ENCODE measurements around the gene YARS2. TPM values are rescaled to one million over a fixed set of nuclear protein-coding genes. Genes with fewer than 3 reads are reported as not detected.

Gene YARS2
- polyA plus RNA-seq (ENCODE audit: insufficient read length in 3 of 3): 10 to 100 TPM; 29.9 to 33.3 (median 31.1) TPM

DNA sequence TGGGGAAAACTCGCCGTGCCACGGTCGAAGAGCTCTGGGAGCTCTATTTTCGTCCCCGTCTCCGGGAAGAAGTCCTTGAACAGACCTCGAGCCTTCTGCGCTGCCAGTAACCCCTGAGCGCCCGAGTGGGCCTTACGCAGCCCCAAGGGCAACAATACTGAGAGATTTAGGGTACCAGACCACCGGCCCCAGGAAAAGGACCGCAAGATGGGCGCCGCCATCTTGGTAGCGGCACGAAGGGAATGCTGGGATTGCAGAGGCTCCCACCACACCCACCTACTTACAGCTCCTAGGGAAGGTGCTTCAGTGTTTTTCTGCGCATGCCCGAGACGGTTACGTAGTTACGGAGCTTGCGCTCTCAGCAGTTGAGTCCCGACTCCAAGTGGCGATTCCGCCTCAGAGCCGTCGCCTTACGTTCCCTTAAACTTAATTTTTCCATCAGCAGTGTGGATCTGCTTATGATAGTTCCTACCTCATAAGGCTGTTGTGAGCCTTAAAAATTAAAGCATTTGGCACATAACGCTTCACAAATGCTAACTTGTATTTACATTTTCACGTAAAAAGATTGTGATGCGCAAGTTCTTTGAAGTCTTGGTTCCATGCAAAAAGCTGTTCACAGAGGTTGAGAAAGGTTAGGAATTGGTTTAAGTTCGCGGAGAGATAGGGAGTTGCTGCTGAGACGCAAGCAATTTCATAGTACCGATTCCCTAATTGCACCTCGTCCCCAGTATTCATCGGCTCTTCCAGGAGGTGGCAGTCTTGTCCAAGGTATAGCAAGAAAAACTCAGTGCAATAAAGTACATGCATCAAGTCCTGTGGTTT, at the start of gene YARS2:
Gene YARS2, minus strand, starts transcription at position 244 of the 822 bp plus-strand sequence. Its CDS starts 23 bp downstream, at position 221.
- peak; percentile 94 to 96 (median 96) for DNase-seq (ENCODE audit: low read depth in 3 of 3, low spot score in 2 of 3)

DNA sequence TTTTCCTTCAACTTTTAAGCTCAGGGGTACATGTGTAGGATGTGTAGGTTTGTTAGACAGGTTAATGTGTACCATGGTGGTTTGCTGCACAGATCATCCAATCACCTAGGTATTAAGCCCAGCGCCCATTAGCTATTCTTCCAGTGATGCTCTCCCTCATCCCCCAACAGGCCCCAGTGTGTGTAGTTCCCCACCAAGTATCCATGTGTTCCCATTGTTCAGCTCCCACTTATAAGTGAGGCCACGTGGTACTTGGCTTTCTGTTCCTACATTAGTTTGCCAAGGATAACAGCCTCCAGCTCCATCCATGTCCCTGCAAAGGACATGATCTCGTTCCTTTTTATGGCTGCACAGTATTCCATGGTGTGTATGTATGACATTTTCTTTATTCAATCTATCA, 48.6 kb upstream of the YARS2 start:
- no peak for DNase-seq (ENCODE audit: low read depth in 3 of 3, low spot score in 2 of 3)

DNA sequence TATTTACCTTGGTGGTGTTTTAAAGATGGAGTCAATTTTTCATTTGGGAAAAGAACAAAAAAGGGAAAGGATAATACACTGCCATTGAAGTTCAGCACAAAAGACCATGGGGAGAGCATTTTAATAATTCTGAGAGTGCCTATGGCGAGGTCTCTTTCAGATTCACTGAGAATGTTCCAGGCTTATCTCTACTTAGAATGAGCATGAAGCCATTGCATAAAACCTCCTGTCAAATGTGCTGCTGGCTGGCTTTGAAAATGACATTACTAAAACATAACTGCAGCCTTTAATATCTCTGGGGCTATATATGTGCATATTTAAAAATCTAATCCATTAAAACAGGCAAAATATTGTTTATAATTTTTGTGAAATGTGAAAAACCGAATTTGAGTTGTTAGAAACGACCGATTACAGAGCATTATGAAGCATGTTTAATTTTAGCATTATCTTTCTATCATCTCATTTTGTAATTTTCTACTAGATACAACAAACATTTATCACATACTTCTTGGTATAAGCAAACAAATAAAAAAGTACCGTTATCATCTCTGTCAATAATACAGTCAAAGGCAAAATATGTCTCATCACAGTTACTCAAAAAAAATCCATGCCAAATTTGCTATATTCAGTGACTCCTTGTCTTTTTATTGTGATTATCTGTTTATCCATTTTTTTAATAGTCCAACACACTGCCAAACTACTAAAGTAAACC, 45.7 kb upstream of the YARS2 start:
- no peak for DNase-seq (ENCODE audit: low read depth in 3 of 3, low spot score in 2 of 3)

DNA sequence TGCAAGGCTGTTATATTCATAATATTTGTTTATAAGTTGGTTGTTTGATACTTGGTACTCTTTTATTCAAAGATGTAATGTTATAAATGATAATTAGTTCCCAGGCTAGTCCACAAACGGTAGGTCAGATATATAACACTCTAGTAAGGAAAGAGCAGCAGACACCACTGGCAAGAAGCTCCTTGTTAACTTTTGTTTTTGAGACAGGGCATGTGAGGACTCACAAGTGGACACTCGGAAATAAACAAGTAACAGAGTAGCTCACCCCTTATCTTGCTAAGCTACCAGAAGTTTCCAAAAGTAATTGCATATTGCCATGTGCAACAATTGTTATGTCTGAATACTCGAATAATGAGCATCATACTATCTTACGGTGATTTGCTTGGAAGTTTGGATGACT, 38.6 kb upstream of the YARS2 start:
- DNase-seq (ENCODE audit: low read depth in 3 of 3, low spot score in 2 of 3): no peak

- no peak for DNase-seq (ENCODE audit: low read depth in 3 of 3, low spot score in 2 of 3)
Observed at GRCh38 chr12:32789916-32790315, 34.2 kb upstream of the YARS2 start.

GRCh38 chr12:32789446-32789845, 33.7 kb upstream of the YARS2 start:
- no peak for DNase-seq (ENCODE audit: low read depth in 3 of 3, low spot score in 2 of 3)

GRCh38 chr12:32788405-32788804, 32.7 kb upstream of the YARS2 start:
- DNase-seq (ENCODE audit: low read depth in 3 of 3, low spot score in 2 of 3): no peak

DNA sequence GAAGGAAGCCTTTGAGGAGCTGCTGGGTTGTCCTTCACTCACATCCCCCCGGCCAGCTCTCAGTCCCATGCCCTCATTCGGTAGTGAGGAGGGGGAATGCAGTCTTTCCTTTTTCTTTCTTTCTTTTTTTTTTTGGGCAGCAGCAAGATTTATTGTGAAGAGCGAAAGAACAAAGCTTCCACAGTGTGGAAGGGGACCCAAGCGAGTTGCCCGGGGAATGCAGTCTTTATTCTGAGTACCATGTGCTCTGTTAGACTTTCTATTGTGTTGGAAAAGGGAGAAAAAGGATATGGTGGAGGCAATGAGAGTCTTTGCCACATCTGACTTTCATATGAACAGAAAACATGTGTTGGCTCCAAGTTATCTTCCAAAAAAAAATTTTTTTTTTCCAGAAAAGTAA, 29.9 kb upstream of the YARS2 start:
- no peak for DNase-seq (ENCODE audit: low read depth in 3 of 3, low spot score in 2 of 3)

DNA sequence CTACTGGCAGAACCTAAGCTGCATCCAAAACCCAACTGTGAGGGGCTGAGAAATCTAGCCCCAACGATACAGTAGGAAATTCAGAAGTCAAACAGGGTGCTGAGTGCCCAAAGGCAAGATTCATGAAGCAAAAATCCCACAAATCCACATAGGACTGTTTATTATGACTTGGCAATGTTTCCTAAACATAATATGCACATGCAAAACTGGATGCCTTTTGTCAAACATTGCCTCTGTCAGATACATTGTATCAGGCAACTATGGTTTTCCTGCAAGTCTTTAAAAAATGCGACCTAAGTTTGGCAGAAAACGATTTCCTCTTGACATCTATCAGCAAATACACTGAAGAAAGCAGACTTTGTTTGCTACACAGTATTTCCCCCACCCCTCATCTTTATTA, 27.3 kb upstream of the YARS2 start:
- no peak for DNase-seq (ENCODE audit: low read depth in 3 of 3, low spot score in 2 of 3)

- DNase-seq (ENCODE audit: low read depth in 3 of 3, low spot score in 2 of 3): peak in 2 of 3 donors; percentile 13 to 16
Observed at GRCh38 chr12:32780071-32780470, 24.4 kb upstream of the YARS2 start.

DNA sequence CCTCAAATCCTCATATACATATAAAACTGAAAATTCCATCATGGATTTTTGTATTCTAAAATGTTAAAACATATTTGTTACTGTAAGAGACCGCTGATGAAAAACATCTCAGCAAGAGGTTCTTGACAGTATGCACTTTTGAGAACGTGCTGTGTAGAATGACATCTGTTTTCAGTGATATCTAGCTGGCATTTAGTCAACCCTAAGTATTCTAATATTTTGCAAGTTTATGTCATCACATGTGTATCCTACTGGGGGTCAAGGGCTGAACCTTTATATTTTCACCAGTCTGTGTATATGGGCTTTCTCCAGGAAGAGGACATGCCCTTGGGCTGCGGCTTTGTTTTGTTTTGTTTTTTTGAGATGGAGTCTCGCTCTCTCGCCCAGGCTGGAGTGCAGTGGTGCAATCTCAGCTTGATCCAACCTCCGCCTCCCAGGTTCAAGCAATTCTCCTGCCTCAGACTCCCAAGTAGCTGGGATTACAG, 22.0 kb upstream of the YARS2 start:
- DNase-seq (ENCODE audit: low read depth in 3 of 3, low spot score in 2 of 3): no peak

GRCh38 chr12:32777159-32777558, 21.5 kb upstream of the YARS2 start:
- DNase-seq (ENCODE audit: low read depth in 3 of 3, low spot score in 2 of 3): no peak

- no peak for DNase-seq (ENCODE audit: low read depth in 3 of 3, low spot score in 2 of 3)
Observed at GRCh38 chr12:32776258-32776657, 20.6 kb upstream of the YARS2 start.

DNA sequence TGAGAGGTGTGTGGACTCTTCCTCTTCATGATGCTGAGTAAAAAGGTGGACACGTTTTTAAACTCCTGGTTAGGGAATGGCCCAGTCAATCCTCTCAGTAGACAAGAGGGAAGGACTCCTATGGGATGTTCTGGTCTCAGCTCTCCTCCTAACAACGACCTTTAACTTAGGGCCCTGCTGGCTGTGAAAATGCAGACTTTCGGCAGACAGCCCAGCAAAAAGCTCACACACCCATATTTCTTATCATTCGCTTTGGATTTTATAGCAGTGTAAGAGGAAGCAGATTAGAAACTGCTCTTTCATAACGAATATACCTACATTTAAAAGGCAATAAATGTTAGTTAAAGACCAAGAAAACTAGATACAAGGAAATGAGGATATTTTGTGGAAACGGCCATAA, 18.0 kb upstream of the YARS2 start:
- DNase-seq (ENCODE audit: low read depth in 3 of 3, low spot score in 2 of 3): no peak

- DNase-seq (ENCODE audit: low read depth in 3 of 3, low spot score in 2 of 3): no peak
Observed at GRCh38 chr12:32770141-32770540, 14.4 kb upstream of the YARS2 start.

GRCh38 chr12:32768518-32768917, 12.8 kb upstream of the YARS2 start:
- no peak for DNase-seq (ENCODE audit: low read depth in 3 of 3, low spot score in 2 of 3)

DNA sequence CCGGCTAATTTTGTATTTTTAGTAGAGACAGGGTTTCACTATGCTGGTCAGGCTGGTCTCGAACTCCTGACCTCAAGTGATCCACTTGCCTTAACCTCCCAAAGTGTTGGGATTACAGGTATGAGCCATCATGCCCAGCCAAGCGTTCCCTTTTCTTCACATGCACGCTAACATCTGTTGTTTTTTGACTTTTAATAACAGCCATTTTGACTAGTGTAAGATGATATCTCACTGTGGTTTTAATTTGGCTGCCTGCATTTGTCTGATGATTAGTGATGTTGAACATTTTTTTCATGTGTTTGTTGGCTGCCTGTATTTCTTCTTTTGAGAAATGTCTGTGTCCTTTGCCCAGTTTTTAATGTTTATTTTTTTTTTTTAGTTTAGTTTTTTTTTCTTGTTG, 10.2 kb upstream of the YARS2 start:
- no peak for DNase-seq (ENCODE audit: low read depth in 3 of 3, low spot score in 2 of 3)

GRCh38 chr12:32761716-32762115, 6.0 kb upstream of the YARS2 start:
- DNase-seq (ENCODE audit: low read depth in 3 of 3, low spot score in 2 of 3): no peak

- DNase-seq (ENCODE audit: low read depth in 3 of 3, low spot score in 2 of 3): no peak
Observed at GRCh38 chr12:32757157-32757556, 1.5 kb upstream of the YARS2 start.

DNA sequence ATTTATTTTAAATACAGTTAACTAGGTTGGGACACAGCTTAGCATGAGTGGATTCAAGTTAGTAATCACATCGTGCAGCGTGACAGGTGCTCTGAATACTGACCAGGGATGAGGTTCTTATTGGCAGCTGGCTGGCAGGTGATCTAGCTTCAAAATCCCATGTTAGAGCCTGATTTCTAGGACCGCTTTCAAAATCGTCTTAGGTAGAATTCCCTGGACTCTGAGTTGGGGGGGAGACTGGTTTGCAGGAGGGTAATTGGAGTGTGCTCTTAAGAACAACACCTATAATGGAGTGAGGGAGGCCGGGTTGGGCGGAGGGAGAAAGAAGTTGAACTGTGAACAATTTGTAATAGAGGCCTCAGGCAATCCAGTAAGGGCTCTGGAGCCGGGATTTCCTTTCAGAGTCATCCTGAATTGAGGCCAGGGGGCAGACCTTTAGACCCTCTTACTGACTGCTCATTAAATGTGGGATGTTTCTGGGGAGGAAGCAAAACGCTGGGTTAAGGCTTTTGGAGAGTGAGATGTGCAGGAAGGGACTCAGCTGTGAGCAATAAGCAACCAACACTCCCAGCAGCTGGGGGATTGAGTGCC, 874 bp upstream of the YARS2 start:
- peak in 2 of 3 donors; percentile 13 to 25 for DNase-seq (ENCODE audit: low read depth in 3 of 3, low spot score in 2 of 3)

DNA sequence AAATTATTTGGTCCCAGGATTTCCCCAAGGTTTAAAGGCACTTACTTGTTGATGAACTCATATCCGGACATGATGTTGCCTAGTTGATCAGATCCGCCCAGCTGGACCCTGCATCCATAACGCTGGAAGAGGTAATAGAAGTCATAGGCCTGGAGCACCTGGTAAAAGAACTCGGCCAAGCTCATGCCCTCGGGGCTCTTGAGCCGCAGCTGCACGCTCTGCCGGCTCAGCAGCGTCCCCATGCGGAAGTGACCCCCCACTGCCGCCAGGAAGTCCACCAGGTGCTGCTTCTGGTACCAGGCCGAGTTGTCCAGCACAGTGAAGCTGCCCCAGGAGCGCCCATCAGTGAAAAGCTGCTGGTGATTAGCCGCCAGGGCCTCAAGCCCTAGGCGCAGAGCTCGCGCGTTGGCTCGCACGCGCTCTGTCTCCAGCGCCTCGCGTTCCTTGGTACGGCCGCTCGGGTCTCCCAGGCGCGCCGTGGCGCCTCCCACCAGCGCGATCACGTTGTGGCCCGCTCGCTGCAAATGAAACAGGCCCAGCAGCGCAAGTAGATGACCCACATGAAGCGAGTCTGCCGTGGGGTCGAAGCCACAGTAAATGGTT, 545 bp downstream of the YARS2 start:
- DNase-seq (ENCODE audit: low read depth in 3 of 3, low spot score in 2 of 3): peak; percentile 44 to 53 (median 49)

Measured in right renal cortex interstitium (tissue), 3 donors.